Superior temporal gyrus (tissue), 1 donor: ENCODE measurements around the gene IGLL5.

Source experiments
- DNase-seq: peaks from one replicate; pipeline ENCODE4 v3.0.0-alpha.2; 2016; ENCODE audit errors: extremely low spot score

Gene IGLL5

GRCh38 chr22:22887621-22888503 is at the start of gene IGLL5:
TSS of gene IGLL5 (plus strand) at chr22:22887816. CDS start at chr22:22888054, 238 bp downstream.
- no peak for DNase-seq

DNA sequence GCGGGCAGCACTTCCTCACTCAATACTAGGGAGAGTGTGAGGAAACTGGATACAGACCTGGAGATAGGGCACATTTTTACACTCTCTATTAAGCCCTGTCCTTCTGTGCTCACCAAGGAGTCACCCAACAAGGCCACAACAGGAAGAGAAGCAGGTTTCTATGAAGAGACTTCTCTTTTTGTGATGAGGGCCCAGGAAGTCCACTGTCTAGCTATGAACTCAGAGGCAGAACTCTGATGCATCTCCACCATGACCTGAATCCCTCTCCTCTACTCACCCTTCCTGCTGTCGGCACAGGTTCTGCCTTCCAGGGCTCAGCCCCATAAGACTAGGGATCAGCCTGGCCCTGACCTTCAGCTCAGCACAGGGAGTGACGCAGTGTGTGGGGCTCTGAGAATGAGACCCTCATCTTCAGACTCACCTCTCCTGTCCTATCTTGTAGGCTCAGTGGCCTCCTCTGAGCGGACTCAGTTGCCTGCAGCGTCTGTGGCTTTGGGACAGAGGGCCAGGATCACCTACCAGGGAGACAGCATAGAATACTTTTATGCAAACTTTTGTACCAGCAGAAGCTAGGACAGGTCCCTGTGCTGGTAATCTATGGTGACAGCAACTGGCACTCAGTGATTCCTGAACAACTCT is 49.3 kb upstream of the IGLL5 start:
- no peak for DNase-seq

- no peak for DNase-seq
Observed at GRCh38 chr22:22839570-22840314, 47.9 kb upstream of the IGLL5 start.

GRCh38 chr22:22840780-22841179 is 46.8 kb upstream of the IGLL5 start:
- no peak for DNase-seq

- no peak for DNase-seq
Observed at GRCh38 chr22:22841598-22841997, 46.0 kb upstream of the IGLL5 start.

DNA sequence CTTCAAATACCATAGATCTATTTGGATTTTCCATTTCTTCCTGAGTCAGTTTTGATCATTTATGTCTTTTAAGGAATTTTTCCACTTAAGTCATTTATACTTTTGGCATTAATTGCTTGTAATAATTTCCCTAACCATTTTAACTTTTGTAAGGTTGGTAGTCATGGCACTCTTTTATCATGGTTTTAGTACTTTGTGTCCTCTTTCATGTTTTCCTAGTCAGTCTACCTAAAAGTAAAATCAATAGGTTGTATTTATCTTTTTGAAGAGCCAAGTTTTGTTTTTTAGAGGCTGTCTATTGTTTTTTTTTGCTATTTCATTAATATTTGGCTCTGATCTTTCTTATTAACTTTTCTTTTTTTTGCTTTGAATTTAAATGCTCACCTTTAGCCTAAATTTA is 45.5 kb upstream of the IGLL5 start:
- no peak for DNase-seq

DNA sequence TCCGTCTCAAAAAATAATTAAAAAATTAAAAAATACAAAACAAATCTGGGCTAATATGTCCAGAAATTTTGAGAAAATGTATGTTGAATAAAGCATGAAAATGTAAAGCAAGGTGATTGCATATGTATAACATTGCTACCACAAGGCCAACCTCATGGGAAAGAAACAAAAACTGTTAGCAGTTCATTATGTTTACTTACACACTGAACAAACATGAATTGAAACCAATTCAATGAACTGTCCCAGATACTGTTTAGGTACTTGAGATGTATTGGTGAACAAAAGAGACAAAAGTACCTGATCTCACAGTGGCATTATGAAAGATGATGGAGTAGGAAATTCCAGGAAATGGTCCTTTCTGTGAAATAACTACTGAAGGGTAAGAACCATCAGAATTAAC is 43.8 kb upstream of the IGLL5 start:
- DNase-seq, result no peak

DNA sequence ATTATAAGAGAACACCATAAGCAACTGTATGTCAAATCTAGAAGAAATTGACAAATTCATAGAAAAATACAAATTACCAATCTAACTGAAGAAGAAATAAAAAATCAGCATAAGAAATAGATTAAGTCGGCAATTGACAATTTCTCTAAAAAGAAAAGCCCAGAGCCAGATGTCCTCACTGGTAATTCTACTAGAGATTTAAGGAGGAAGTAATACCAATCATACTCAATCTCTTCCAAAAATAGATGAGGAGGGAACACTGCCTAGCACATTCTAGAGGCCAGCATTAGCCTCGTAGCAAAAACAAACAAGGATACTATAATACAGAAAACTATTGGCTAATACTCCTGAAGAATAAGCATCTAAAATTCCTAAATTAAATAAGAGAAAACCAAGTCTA is 40.4 kb upstream of the IGLL5 start:
- DNase-seq, result no peak

- DNase-seq, result peak; percentile 52
Observed at GRCh38 chr22:22848364-22848866, 39.2 kb upstream of the IGLL5 start.

DNA sequence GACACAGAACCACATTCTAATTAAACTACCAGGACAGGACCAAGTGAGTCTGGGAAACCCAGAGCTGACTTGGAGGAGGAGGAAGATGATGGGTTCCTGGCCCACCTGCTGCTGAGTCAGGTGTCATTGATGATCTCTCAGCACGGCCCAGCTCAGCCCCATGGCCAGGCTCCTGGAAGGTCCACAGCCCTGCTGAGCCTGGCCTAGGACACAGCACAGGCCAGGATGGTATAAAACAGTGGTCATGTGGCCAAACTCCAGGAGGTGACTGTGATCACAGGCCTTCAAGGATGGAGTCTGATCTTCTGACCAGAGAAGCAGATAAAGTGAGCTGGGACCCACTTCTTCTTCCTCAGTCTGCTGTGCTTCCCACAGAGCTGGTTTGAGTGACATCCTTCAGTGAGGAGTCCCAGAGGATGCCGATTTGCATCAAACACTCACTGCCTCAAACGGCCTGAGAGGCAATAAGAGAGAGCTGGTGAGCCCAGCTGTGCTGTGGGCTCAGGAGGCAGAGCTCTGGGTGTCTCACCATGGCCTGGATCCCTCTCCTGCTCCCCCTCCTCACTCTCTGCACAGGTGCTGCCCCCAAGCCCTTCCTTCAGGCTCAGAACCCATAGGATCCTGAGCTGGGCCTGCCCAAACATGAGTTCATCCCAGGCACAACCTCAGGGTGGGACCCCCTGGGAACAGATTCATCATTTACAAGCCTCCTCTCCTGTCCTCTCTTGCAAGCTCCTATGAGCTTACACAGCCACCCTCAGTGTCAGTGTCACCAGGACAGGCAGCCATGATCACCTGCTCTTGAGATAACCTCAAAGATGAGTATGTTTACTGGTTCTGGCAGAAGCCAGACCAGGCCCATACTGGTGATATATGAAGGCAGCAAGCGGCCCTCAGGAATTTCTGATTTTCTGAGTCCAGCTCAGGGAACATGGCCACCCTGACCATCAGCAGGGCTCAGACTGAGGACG is 37.7 kb upstream of the IGLL5 start:
- DNase-seq, result no peak

DNA sequence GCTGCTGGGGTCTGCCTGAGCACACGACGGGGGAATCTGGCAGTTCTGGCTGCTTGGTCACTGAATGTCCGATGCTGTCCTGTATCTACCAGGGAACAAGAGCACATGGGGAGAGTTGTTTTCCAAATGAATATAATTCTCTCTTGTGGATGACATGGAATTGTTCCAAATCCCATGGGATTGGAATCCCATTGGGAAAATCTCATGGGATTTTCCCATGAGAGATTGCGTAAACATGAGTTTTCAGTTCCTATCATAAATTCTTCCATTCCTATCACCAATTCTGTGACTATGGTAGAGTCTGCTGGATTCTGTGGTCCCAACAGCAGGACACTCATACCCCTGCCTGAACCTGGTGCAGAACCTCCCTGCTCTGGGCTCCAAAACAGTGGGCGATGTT is 35.6 kb upstream of the IGLL5 start:
- DNase-seq, result no peak

DNA sequence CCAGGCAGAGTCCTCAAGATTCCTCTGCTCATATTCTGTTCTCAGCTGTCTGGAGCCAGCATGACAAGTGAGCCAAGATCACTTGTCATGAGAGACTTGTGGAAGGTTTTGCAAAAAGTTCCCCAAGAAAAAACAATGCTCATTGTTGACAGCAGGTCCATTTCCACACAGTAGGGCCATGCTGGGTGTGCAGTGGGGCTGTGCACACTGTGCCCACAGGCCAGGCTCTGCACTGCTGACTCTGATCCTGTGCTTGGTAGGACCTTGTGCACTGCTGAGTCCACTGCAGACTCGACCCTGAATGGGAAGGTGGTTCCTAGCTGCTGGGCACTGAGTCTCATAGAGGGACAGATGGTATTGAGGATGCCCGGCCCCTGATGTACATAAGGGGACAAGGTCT is 33.9 kb upstream of the IGLL5 start:
- no peak for DNase-seq

DNA sequence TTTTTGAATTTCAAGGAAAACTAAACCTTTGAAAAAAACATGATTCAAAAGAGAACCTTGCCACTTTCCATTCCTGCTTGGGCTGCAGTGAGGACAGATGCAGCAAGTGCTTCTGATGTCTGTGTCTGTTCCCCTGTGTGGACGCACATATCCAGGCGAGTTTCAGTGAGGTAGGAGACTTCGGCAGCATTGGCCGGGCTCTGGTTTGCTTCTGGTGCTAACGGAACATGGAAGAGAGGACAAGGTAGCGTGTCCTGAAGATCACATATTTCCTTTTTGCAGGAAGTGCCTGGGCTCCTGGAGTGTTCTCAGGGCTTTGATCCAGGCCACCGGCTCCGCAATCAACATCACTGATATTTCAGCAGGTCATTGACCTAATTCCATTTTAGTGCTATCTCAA is 33.1 kb upstream of the IGLL5 start:
- no peak for DNase-seq

- no peak for DNase-seq
Observed at GRCh38 chr22:22855085-22855484, 32.5 kb upstream of the IGLL5 start.

- DNase-seq, result no peak
Observed at GRCh38 chr22:22855617-22856308, 31.9 kb upstream of the IGLL5 start.

- no peak for DNase-seq
Observed at GRCh38 chr22:22856364-22856763, 31.3 kb upstream of the IGLL5 start.

DNA sequence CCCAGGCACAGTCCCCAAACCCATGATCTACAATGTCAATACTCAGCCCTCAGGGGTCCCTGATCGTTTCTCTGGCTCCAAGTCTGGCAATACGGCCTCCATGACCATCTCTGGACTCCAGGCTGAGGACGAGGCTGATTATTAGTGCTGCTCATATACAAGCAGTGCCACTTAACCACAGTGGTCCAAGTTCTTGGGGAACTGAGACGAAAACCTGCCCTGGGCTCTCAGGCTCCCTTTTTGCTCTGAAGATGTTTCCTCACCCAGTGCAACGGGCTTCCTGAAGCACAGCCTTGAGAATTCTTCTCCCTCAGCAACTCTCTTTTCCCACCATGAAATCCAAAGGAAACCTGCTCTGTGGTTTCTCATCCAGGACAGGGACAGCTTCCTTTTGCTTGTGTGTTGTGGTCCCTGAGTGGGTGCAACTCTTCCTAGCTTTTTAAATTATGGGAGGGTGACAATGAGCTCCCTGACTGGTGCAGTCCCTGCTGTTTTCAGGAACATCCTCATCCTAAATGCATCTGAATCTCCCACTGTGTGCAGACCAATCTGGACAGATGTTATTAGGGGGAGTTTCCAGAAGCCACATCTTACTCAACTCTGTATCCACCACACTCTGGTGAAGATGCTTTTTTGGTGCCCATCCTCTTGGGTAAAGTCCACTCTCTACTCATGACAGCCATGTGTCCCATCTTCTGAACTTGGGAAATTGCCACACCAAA is 30.6 kb upstream of the IGLL5 start:
- no peak for DNase-seq

GRCh38 chr22:22857607-22858558 is 29.7 kb upstream of the IGLL5 start:
- no peak for DNase-seq

DNA sequence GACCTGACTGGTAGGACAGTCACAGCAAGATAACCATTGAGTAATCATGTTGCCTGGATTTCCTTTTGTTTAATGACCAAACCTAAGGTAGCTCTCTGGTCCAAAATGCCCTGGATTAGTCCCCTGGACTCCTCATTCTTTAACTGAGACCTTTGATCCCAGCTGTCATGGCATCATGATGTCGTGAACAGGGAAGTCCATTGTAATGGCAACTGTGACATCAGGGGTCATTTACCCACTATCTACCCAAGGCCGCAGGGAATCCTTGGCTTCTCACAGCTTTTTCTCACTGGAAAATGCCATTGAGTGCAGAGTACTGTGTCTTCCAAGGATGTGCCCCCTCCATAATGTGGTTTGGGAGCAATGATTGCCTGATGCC is 29.1 kb upstream of the IGLL5 start:
- no peak for DNase-seq
